HepG2 (cell line): Measurements from ENCODE around the gene TARS3. TPM values are rescaled to one million over a fixed set of nuclear protein-coding genes. Genes with fewer than 3 reads are reported as not detected.

Experiments
- ATAC-seq: fragments of 200-7000 bp; cut with Tn5 transposase; 3 replicates; pipeline ENCODE4 v1.9.1; 2020; ENCODE audit warnings: mild to moderate bottlenecking, moderate library complexity
- BruUV-seq: library from RNA; stranded (reverse); fragments of 400-500 nt; replicated peaks from 2 replicates; lab custom pipeline; 2021; lab: Mats Ljungman, UMichigan
- CTCF ChIA-PET: fragments of 300-600 bp; formaldehyde crosslinking; extraction: SDS; loops from one replicate; lab custom pipeline; 2021; ENCODE audit warnings: low total read pairs, inconsistent platforms, low intra/inter-chr PET ratio; lab: Yijun Ruan, JAX
- POLR2A ChIA-PET: fragments of 350-600 bp; sonication (Branson Sonifier 250); formaldehyde crosslinking; loops from one replicate; lab custom pipeline; 2020; ENCODE audit warnings: antibody characterized with exemption, inconsistent platforms; lab: Yijun Ruan, JAX
- DNase-seq: peaks from one replicate; pipeline ENCODE4 v3.0.0-alpha.2; 2015; ENCODE audit warnings: low spot score
- FAIRE-seq: peaks from 3 replicates; lab custom pipeline; 2011; peaks lifted over from hg19 to GRCh38; lab: Jason Lieb, UNC
- H2AFZ ChIP-seq: one replicate; pipeline ENCODE4 v1.6.1; 2011; ENCODE audit warnings: low read length, inconsistent platforms
- H3K27ac ChIP-seq: fragments of 300-600 bp; 3 replicates; pipeline ENCODE4 v1.8.0; 2011; ENCODE audit warnings: mixed run types, mild to moderate bottlenecking, mixed read lengths, low read length, inconsistent platforms; ENCODE audit not compliant: insufficient read depth; ENCODE audit errors: extremely low read length
- H3K27me3 ChIP-seq, 2 experiments: fragments of 200-600 bp in 1 of 2; 2 replicates in 1 of 2; 3 replicates in 1 of 2; pipeline versions ENCODE4 v1.6.0 to v1.8.0; 2011; ENCODE audit warnings: low read length in 2 of 2, mild to moderate bottlenecking in 2 of 2, moderate library complexity in 2 of 2, inconsistent platforms in 1 of 2; ENCODE audit not compliant: insufficient read depth in 2 of 2, control insufficient read depth in 1 of 2
- H3K36me3 ChIP-seq, 2 experiments: fragments of 200-600 bp in 1 of 2; replicated peaks in 1 of 2; 2 replicates in 1 of 2; 3 replicates in 1 of 2; pipeline versions ENCODE4 v1.5.1 to v1.8.0; 2011; ENCODE audit warnings: low read length in 2 of 2, inconsistent platforms in 1 of 2; ENCODE audit not compliant: insufficient read depth in 2 of 2, control insufficient read depth in 1 of 2
- H3K4me1 ChIP-seq: 2 replicates; pipeline ENCODE4 v1.5.1; 2012; ENCODE audit warnings: low read length, inconsistent platforms; ENCODE audit not compliant: insufficient read depth
- H3K4me2 ChIP-seq: 2 replicates; pipeline ENCODE4 v1.6.0; 2011; ENCODE audit warnings: low read depth, low read length, inconsistent platforms
- H3K4me3 ChIP-seq, 3 experiments: fragments of 200-600 bp in 1 of 3; sonication (generic), shearing (Covaris generic) in 1 of 3; replicated peaks in 1 of 3; 2 replicates each; pipeline ENCODE4 v1.5.1; 2011 to 2016; ENCODE audit warnings: low read length in 3 of 3, inconsistent platforms in 2 of 3, low read depth in 2 of 3, mild to moderate bottlenecking in 2 of 3, control low read depth in 1 of 3, mixed read lengths in 1 of 3; ENCODE audit not compliant: insufficient read depth in 1 of 3
- H3K79me2 ChIP-seq: one replicate; pipeline ENCODE4 v1.6.1; 2011; ENCODE audit warnings: low read length, inconsistent platforms; ENCODE audit not compliant: insufficient read depth
- H3K9ac ChIP-seq: 2 replicates; pipeline ENCODE4 v1.6.0; 2011; ENCODE audit warnings: mild to moderate bottlenecking, low read depth, low read length, inconsistent platforms; ENCODE audit not compliant: insufficient read depth
- H3K9me3 ChIP-seq: 2 replicates; pipeline ENCODE4 v1.5.1; 2012; ENCODE audit warnings: mild to moderate bottlenecking, low read length
- H4K20me1 ChIP-seq: 2 replicates; pipeline ENCODE4 v1.6.0; 2011; ENCODE audit warnings: inconsistent platforms, mild to moderate bottlenecking, low read length, moderate library complexity; ENCODE audit not compliant: insufficient read depth
- CTCF ChIP-seq: sonication (generic); formaldehyde crosslinking; IDR thresholded peaks from 2 replicates; pipeline ENCODE4 v1.5.0; 2020; ENCODE audit warnings: mild to moderate bottlenecking, missing genetic modification reagents, moderate library complexity
- GATA4 ChIP-seq: sonication (generic); IDR thresholded peaks from 2 replicates; pipeline ENCODE4 v1.6.1; 2016; ENCODE audit warnings: antibody characterized with exemption, low read depth, borderline replicate concordance
- HBP1 ChIP-seq: IDR thresholded peaks from 2 replicates; pipeline ENCODE4 v1.6.1; 2016; ENCODE audit warnings: low read depth, control low read depth
- IKZF5 ChIP-seq: IDR thresholded peaks from 2 replicates; pipeline ENCODE4 v1.6.1; 2018; ENCODE audit warnings: missing genetic modification reagents, mild to moderate bottlenecking, missing compliant biosample characterization
- KMT2B ChIP-seq: IDR thresholded peaks from 2 replicates; pipeline ENCODE4 v1.6.1; 2016; ENCODE audit warnings: missing genetic modification reagents, missing compliant biosample characterization
- THAP11 ChIP-seq: IDR thresholded peaks from 2 replicates; pipeline ENCODE4 v1.6.1; 2016; ENCODE audit warnings: missing biosample characterization, missing genetic modification reagents
- ZBTB14 ChIP-seq: sonication (generic); formaldehyde crosslinking; IDR thresholded peaks from 2 replicates; pipeline ENCODE4 v1.4.0; 2020; ENCODE audit warnings: missing genetic modification reagents
- ZMAT5 ChIP-seq: sonication (generic); formaldehyde crosslinking; IDR thresholded peaks from 2 replicates; pipeline ENCODE4 v1.5.0; 2020; ENCODE audit warnings: mild to moderate bottlenecking, low read depth, missing genetic modification reagents, borderline replicate concordance
- ZNF430 ChIP-seq: sonication (generic); formaldehyde crosslinking; IDR thresholded peaks from 2 replicates; pipeline ENCODE4 v1.9.0; 2021; ENCODE audit warnings: mild to moderate bottlenecking, missing genetic modification reagents
- ZNF720 ChIP-seq: sonication (generic); formaldehyde crosslinking; IDR thresholded peaks from 2 replicates; pipeline ENCODE4 v1.4.0; 2020; ENCODE audit warnings: missing genetic modification reagents
- ZNF816 ChIP-seq: sonication (generic); formaldehyde crosslinking; IDR thresholded peaks from 2 replicates; pipeline ENCODE4 v1.8.0; 2022; ENCODE audit warnings: missing genetic modification reagents, mild to moderate bottlenecking, borderline replicate concordance
- WGBS: methylation state at CpG from one replicate; pipeline ENCODE4 v1.1.6; 2017; ENCODE audit warnings: low lambda C conversion rate; 5-methylcytosine and 5-hydroxymethylcytosine counted together
- in situ Hi-C: cut with HindIII; loops from 2 replicates; pipeline ENCODE4 v1.10.0; 2017; ENCODE audit warnings: low pct_unique_long_range_greater_than_20kb; ENCODE audit not compliant: extremely low pct_ligation_motif_present
- intact Hi-C: fragments of 100-400 bp; cut with micrococcal nuclease; formaldehyde crosslinking; loops from one replicate; pipeline ENCODE4 v1.10.0; 2022; ENCODE audit not compliant: unreplicated experiment
- polyA plus RNA-seq, 8 experiments: library from polyadenylated mRNA; depleted of rRNA in 3 of 8; stranded (reverse) in 7 of 8; unstranded in 1 of 8; fragments of >200 nt; fragmentation: Illumina TruSeq in 4 of 8; extraction: Trizol in 4 of 8; gene quantifications; 2 replicates each; pipeline versions ENCODE4 v1.2.1 to v1.2.3, GENCODE V29; 2011 to 2016; ENCODE audit warnings: low read depth in 4 of 8, missing spikeins in 1 of 8, mixed read lengths in 1 of 8; ENCODE audit not compliant: insufficient read depth in 1 of 8
- total RNA-seq, 5 experiments: library from RNA; depleted of rRNA; stranded (reverse); fragments of >200 nt; fragmentation: Illumina TruSeq; extraction: Trizol; gene quantifications; 2 replicates each; pipeline ENCODE4 v1.2.3, GENCODE V29; 2016; ENCODE audit warnings: low read depth in 1 of 5
- TF ChIP-seq, protein P1 (sequence below): sonication (generic); formaldehyde crosslinking; IDR thresholded peaks from 2 replicates; pipeline ENCODE4 v1.8.0; 2022; ENCODE audit warnings: mild to moderate bottlenecking, missing genetic modification reagents
- TF ChIP-seq, protein P2 (sequence below): fragments of 450-650 bp; IDR thresholded peaks from 2 replicates; pipeline ENCODE4 v1.6.1; 2016

Gene TARS3
- total and polyA plus RNA-seq, 2 of the 13 experiments (the other 11 are each of a cell fraction or from before 2014, with no cell fraction given): 4.1 to 11.7 TPM

DNA sequence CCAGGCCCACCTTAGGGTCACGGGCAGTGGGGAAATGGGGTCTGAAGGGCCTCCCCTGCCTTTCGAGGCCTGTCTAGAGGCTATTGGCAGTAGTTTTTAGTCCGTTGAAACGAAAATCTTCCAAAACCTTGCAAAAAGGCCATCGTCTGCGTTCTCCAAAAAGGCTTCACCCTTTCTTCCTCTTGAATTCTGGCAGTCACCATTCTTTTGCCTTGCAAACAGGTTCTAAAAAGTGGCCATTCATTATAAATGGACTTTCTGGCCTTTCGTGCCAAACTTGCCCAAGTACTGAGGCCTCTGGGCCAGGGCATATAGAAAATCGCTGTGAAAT, 367 bp upstream of the TARS3 start:
- peak overlapping the region; percentile 94 for H2AFZ ChIP-seq

More for the DNA sequence above, 367 bp upstream of the TARS3 start:
- intact Hi-C loops: loop anchor here (2.0 kb wide), 1 partner anchor 72 kb away; the partner anchor contains the start of gene TM2D3
- Histone ChIP-seq H3K4me1 (peaks cover 21% of the 10 kb centered on the region), H3K79me2 (peaks cover 3% of the 10 kb centered on the region), H3K9ac (no peak overlapping the region), H4K20me1 (no peaks in the 10 kb centered on the region), H3K36me3 (peaks cover 5 to 15% of the 10 kb centered on the region in 2 experiments)
- in situ Hi-C loops: no loop called here
- POLR2A ChIA-PET: interaction anchor here (2.0 kb wide), 1 partner anchor 196 kb away, joined by 6 read pairs; no protein-coding TSS in a partner anchor
- no peak for DNase-seq
- TF ChIP-seq, protein P1, sequence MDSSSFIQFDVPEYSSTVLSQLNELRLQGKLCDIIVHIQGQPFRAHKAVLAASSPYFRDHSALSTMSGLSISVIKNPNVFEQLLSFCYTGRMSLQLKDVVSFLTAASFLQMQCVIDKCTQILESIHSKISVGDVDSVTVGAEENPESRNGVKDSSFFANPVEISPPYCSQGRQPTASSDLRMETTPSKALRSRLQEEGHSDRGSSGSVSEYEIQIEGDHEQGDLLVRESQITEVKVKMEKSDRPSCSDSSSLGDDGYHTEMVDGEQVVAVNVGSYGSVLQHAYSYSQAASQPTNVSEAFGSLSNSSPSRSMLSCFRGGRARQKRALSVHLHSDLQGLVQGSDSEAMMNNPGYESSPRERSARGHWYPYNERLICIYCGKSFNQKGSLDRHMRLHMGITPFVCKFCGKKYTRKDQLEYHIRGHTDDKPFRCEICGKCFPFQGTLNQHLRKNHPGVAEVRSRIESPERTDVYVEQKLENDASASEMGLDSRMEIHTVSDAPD: no peak
- TF ChIP-seq IKZF5 (CRISPR knock-in tag): no peak
- no peak for TF ChIP-seq CTCF (CRISPR knock-in tag)
- no peak for TF ChIP-seq ZMAT5
- TF ChIP-seq ZNF720 (CRISPR knock-in tag): no peak
- TF ChIP-seq ZNF816: no peak
- TF ChIP-seq ZBTB14 (CRISPR knock-in tag): no peak
- TF ChIP-seq THAP11 (CRISPR knock-in tag): no peak
- TF ChIP-seq KMT2B (CRISPR knock-in tag): no peak
- TF ChIP-seq, protein P2, sequence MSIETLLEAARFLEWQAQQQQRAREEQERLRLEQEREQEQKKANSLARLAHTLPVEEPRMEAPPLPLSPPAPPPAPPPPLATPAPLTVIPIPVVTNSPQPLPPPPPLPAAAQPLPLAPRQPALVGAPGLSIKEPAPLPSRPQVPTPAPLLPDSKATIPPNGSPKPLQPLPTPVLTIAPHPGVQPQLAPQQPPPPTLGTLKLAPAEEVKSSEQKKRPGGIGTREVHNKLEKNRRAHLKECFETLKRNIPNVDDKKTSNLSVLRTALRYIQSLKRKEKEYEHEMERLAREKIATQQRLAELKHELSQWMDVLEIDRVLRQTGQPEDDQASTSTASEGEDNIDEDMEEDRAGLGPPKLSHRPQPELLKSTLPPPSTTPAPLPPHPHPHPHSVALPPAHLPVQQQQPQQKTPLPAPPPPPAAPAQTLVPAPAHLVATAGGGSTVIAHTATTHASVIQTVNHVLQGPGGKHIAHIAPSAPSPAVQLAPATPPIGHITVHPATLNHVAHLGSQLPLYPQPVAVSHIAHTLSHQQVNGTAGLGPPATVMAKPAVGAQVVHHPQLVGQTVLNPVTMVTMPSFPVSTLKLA: no peak
- no peak for TF ChIP-seq GATA4
- no peak for TF ChIP-seq ZNF430 (CRISPR knock-in tag)
- no peak for TF ChIP-seq HBP1 (CRISPR knock-in tag)
- TF ChIP-seq, all 625 proteins: peak for 0
- ATAC-seq (no peak; the same call in 2 of the 3 replicates), FAIRE-seq (no peak)
- 29% methylated on average over 6 of the region's 8 CpGs for WGBS
- Histone ChIP-seq H3K4me2 (peak overlapping the region; percentile 90), H3K4me3 (peak overlapping the region in 2 of 3 experiments; percentile 35 to 62; a peak in 4 of 6 replicates), H3K27me3 (no peaks in the 10 kb centered on the region), H3K9me3 (no peaks in the 10 kb centered on the region), H3K27ac (no peak overlapping the region)
- CTCF ChIA-PET: no interaction called here
- no TSS peak for BruUV-seq
